ENCODE measurements around the gene WWOX.

The WWOX gene

GRCh38 chr16:79013930-79014660 is 914.6 kb downstream of the WWOX start:
- no peak overlapping the region for H3K27ac Mint-ChIP-seq (ENCODE audit: low read depth)
- no peak for ATAC-seq (replicated peaks; ENCODE audit: extremely low read depth, poor library complexity, severe bottlenecking)
- H3K9me3 Mint-ChIP-seq, result no peaks in the 10 kb centered on the region
- H3K27me3 Mint-ChIP-seq, result no peaks in the 10 kb centered on the region
- no peak overlapping the region for H3K4me3 Mint-ChIP-seq
- DNase-seq (ENCODE audit: low spot score in 2 of 2), result no peak
- no peaks in the 10 kb centered on the region for H3K4me1 Mint-ChIP-seq
- peaks cover 3% of the 10 kb centered on the region for H3K36me3 Mint-ChIP-seq (ENCODE audit: insufficient read depth)

GRCh38 chr16:79018650-79019429 is 919.4 kb downstream of the WWOX start:
- H3K4me3 Mint-ChIP-seq, result no peak overlapping the region
- no peak for ATAC-seq (replicated peaks; ENCODE audit: extremely low read depth, poor library complexity, severe bottlenecking)
- H3K9me3 Mint-ChIP-seq, result no peaks in the 10 kb centered on the region

DNA sequence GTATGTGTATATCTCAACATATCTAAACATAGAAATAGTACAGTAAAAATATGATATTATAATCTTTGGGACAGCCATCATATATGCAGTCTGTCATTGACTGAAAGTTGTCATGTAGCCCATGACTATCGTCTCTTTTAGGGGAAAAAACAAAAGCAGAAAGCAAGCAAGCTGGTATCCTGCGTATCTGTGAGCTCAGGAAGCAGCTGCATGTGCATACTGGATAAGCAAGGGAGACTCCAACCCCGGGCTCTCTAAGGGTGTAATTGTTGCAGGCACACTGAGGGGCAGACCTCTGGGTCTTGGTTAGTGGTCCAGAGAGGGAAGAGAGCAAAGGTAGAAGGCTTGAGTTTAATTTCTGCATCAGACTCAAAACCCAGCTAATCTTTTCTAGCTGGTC is 920.0 kb downstream of the WWOX start:
- Mint-ChIP-seq H3K27ac (ENCODE audit: low read depth) (no peak overlapping the region), H3K9me3 (no peaks in the 10 kb centered on the region), H3K27me3 (no peaks in the 10 kb centered on the region), H3K4me1 (no peaks in the 10 kb centered on the region), H3K36me3 (ENCODE audit: insufficient read depth) (no peaks in the 10 kb centered on the region), H3K4me3 (no peak overlapping the region)
- no peak for ATAC-seq (replicated peaks; ENCODE audit: extremely low read depth, poor library complexity, severe bottlenecking)
- no peak for DNase-seq (ENCODE audit: low spot score in 2 of 2)

More at GRCh38 chr16:79018650-79019429, 919.4 kb downstream of the WWOX start:
- no peaks in the 10 kb centered on the region for H3K4me1 Mint-ChIP-seq
- no peak overlapping the region for H3K27ac Mint-ChIP-seq (ENCODE audit: low read depth)
- H3K36me3 Mint-ChIP-seq (ENCODE audit: insufficient read depth), result no peaks in the 10 kb centered on the region
- no peaks in the 10 kb centered on the region for H3K27me3 Mint-ChIP-seq
- no peak for DNase-seq (ENCODE audit: low spot score in 2 of 2)

DNA sequence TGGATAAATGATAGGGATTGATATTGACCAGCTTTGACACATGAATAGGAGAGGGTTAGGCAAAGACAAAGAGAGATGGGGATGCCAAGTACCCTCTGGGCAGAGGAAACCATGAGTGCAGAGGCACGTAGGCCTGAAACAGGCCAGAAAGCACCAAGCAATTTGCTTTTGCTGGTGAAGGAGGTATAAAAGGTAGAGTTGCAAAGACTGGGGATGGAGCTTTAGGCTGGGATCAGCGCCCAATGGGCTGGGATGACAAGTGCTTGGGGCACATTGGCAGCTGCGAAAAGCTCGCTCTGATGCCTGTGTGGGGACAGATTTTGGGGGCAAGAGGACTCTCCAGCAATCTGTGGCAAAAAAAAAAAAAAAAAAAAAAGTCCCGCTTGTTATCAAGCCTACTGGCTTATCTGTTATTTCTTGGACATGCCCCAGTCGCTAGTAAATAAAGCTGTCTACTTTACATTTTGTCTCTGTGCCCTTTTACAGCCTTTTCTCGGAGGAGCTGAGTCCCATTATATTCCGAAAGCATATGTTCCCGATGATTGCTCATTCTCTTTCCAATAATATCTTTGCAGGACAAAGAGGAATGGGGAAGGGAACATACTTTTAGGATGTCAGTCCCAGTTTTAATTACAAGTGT is 922.7 kb downstream of the WWOX start:
- ATAC-seq (replicated peaks; ENCODE audit: extremely low read depth, poor library complexity, severe bottlenecking) (no peak), DNase-seq (ENCODE audit: low spot score in 2 of 2) (no peak)
- Mint-ChIP-seq H3K9me3 (no peaks in the 10 kb centered on the region), H3K27ac (ENCODE audit: low read depth) (no peak overlapping the region), H3K36me3 (ENCODE audit: insufficient read depth) (no peaks in the 10 kb centered on the region), H3K4me1 (no peaks in the 10 kb centered on the region), H3K4me3 (no peak overlapping the region), H3K27me3 (no peaks in the 10 kb centered on the region)

- Mint-ChIP-seq H3K36me3 (ENCODE audit: insufficient read depth) (peaks cover 2% of the 10 kb centered on the region), H3K4me3 (no peak overlapping the region), H3K9me3 (no peaks in the 10 kb centered on the region), H3K4me1 (no peaks in the 10 kb centered on the region), H3K27me3 (no peaks in the 10 kb centered on the region), H3K27ac (ENCODE audit: low read depth) (no peak overlapping the region)
- ATAC-seq (replicated peaks; ENCODE audit: extremely low read depth, poor library complexity, severe bottlenecking) (no peak), DNase-seq (ENCODE audit: low spot score in 2 of 2) (no peak)
Observed at GRCh38 chr16:79026117-79026516, 926.7 kb downstream of the WWOX start.

DNA sequence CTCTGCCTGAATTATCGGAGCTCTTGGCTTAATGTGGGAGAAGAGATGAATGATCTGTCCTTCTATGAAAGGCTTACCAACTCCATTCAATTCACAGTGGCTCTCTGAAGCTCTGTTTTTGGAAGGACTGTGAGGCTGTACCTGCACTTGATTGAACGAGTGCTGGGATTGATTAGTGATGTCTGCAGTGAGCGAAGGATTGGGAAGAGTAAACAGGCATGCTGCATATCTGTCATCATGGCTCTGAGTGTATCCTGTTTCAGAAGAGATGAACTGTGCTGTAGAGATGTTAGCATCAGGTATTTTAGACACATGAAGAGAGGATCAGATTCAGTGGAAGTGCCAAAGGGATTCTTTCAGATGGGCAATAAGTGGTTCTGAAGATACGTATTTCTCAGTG is 937.1 kb downstream of the WWOX start:
- Mint-ChIP-seq H3K9me3 (peaks cover 5% of the 10 kb centered on the region), H3K4me1 (no peaks in the 10 kb centered on the region), H3K4me3 (no peak overlapping the region), H3K27ac (ENCODE audit: low read depth) (no peak overlapping the region), H3K27me3 (no peaks in the 10 kb centered on the region), H3K36me3 (ENCODE audit: insufficient read depth) (no peaks in the 10 kb centered on the region)
- ATAC-seq (replicated peaks; ENCODE audit: extremely low read depth, poor library complexity, severe bottlenecking) (no peak), DNase-seq (ENCODE audit: low spot score in 2 of 2) (no peak)

DNA sequence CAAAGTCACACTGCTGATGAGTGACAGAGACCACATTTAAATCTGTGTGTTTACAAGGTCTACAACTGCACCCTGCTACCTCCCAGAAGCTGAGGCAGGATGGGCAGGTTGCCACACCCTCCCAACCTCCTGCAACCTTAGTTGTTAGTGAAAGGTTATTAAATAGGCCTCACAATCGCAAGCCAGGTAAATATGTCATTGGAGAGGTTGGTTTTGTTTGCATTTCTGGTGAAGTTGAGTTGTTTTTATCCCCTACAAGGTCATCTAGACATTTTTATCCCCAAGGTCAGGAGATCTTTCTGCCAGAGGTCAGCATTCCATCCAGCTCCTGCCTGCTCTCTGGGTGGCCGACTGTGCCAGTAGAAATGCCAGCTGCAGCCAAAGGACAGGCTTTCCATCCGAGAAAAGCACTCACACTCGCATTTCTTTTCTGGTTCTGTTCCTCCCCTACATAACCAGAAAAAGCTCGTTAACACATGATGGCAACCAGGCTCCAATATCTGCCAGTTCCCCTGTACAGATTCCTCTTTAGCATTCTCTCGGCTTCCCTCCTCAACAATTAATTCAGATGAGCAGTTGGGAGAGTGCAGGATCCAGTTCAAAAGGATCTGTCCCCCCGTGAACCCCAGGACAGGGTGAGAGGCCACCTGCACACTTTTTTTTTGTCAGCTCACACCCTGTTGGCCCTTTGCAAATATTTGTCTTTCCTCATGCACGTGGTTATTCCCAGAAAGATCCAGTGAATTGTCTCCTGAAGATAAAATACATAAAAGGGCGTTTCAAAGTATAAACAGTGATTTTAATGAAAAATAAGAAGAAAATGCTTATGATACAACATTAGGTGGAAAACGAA is 938.3 kb downstream of the WWOX start:
- Mint-ChIP-seq H3K27me3 (no peaks in the 10 kb centered on the region), H3K4me1 (peaks cover 9% of the 10 kb centered on the region), H3K9me3 (peaks cover 5% of the 10 kb centered on the region), H3K4me3 (no peak overlapping the region), H3K36me3 (ENCODE audit: insufficient read depth) (no peaks in the 10 kb centered on the region), H3K27ac (ENCODE audit: low read depth) (no peak overlapping the region)
- ATAC-seq (replicated peaks; ENCODE audit: extremely low read depth, poor library complexity, severe bottlenecking), result no peak
- no peak for DNase-seq (ENCODE audit: low spot score in 2 of 2)

- DNase-seq (ENCODE audit: low spot score in 2 of 2), result no peak
- Mint-ChIP-seq H3K4me1 (peaks cover 25% of the 10 kb centered on the region), H3K9me3 (no peaks in the 10 kb centered on the region), H3K27ac (ENCODE audit: low read depth) (no peak overlapping the region), H3K27me3 (no peaks in the 10 kb centered on the region), H3K4me3 (no peak overlapping the region), H3K36me3 (ENCODE audit: insufficient read depth) (no peaks in the 10 kb centered on the region)
- no peak for ATAC-seq (replicated peaks; ENCODE audit: extremely low read depth, poor library complexity, severe bottlenecking)
Observed at GRCh38 chr16:79041206-79041605, 941.8 kb downstream of the WWOX start.

DNA sequence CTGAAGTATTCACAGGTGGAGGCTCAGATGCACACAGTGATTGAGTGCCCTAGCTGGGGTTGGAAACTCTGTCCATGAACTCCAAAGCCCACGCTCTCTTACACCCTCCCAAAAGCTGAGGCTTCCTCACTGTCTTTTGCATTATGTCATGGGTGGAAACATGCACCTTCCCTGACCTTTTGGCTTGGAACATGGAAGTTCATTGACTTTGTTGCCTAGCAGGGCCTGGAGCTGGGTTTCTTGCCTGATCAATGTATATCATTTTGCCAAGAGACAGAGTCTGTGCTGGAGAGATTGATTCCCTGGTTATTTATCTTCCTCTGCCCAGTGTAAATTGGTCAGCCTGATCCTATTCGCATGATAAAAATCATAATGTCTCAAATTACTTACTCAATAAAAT is 942.7 kb downstream of the WWOX start:
- Mint-ChIP-seq H3K4me1 (peaks cover 25% of the 10 kb centered on the region), H3K27ac (ENCODE audit: low read depth) (no peak overlapping the region), H3K36me3 (ENCODE audit: insufficient read depth) (no peaks in the 10 kb centered on the region), H3K9me3 (no peaks in the 10 kb centered on the region), H3K4me3 (no peak overlapping the region), H3K27me3 (no peaks in the 10 kb centered on the region)
- ATAC-seq (replicated peaks; ENCODE audit: extremely low read depth, poor library complexity, severe bottlenecking) (no peak), DNase-seq (ENCODE audit: low spot score in 2 of 2) (no peak)

DNA sequence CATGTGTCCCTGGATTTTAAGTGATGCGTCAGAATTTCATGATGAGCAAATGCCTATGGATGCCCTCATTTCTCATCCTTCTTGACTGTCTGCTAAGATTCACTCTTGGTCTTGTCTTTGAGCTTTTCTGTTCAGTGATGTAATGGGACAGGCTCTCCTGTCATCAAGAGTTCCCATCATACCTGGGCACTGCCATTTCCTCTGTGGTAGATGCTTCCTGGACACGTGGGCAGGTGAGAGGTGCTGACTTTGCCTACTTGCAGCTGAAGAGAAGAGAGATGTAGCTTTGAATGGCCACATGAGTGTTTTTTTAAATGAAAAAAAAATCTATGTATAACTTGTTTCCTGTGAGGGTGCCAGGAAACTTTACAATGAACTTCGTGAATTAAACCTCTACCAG is 943.4 kb downstream of the WWOX start:
- no peak overlapping the region for H3K4me3 Mint-ChIP-seq
- H3K4me1 Mint-ChIP-seq, result peaks cover 25% of the 10 kb centered on the region
- H3K36me3 Mint-ChIP-seq (ENCODE audit: insufficient read depth), result no peaks in the 10 kb centered on the region
- no peaks in the 10 kb centered on the region for H3K9me3 Mint-ChIP-seq
- no peak for DNase-seq (ENCODE audit: low spot score in 2 of 2)
- no peaks in the 10 kb centered on the region for H3K27me3 Mint-ChIP-seq
- no peak overlapping the region for H3K27ac Mint-ChIP-seq (ENCODE audit: low read depth)
- ATAC-seq (replicated peaks; ENCODE audit: extremely low read depth, poor library complexity, severe bottlenecking), result peak; percentile 64

GRCh38 chr16:79045191-79045590 is 945.7 kb downstream of the WWOX start:
- H3K4me1 Mint-ChIP-seq, result peaks cover 25% of the 10 kb centered on the region
- ATAC-seq (replicated peaks; ENCODE audit: extremely low read depth, poor library complexity, severe bottlenecking), result no peak
- H3K27me3 Mint-ChIP-seq, result no peaks in the 10 kb centered on the region

DNA sequence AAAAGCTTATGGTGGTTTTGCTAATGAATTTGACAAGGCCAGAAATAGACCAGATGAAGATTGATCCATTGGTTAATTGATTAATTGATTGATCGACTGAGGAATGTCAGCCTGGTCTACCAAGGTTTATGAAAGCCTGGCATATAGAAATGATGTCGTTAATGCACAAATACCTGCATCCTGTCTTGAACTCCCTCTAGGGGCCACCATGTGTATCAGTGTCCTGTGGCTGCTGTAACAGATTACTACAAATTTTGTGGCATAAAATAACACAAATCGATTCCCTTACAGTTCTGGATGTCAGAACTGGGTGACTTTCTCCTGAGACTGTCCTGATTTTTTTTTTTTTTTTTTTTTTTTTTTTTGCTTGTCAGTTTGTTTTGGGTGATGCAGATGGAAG is 947.9 kb downstream of the WWOX start:
- H3K4me3 Mint-ChIP-seq, result no peak overlapping the region
- H3K4me1 Mint-ChIP-seq, result peaks cover 20% of the 10 kb centered on the region
- no peaks in the 10 kb centered on the region for H3K36me3 Mint-ChIP-seq (ENCODE audit: insufficient read depth)
- H3K27ac Mint-ChIP-seq (ENCODE audit: low read depth), result no peak overlapping the region
- no peaks in the 10 kb centered on the region for H3K9me3 Mint-ChIP-seq
- ATAC-seq (replicated peaks; ENCODE audit: extremely low read depth, poor library complexity, severe bottlenecking) (no peak), DNase-seq (ENCODE audit: low spot score in 2 of 2) (no peak)
- H3K27me3 Mint-ChIP-seq, result no peaks in the 10 kb centered on the region

More at GRCh38 chr16:79045191-79045590, 945.7 kb downstream of the WWOX start:
- no peak for DNase-seq (ENCODE audit: low spot score in 2 of 2)
- Mint-ChIP-seq H3K27ac (ENCODE audit: low read depth) (no peak overlapping the region), H3K36me3 (ENCODE audit: insufficient read depth) (no peaks in the 10 kb centered on the region), H3K9me3 (no peaks in the 10 kb centered on the region), H3K4me3 (no peak overlapping the region)

Data from central memory CD8-positive, alpha-beta T cell (primary cell).